Stimulated activated CD4-positive, alpha-beta T cell treated with anti-CD3 and anti-CD28 coated beads, Interleukin-4, amount 100 ng/mL, for 1 hour (primary cell): ENCODE data around the gene MRPL28.
"Not testable (repeated sequence)": the region's sequence is repeated elsewhere in the genome, so short reads cannot be mapped to it uniquely, and the experiment has no call there.

Source experiments
- DNase-seq: peaks from one replicate; pipeline ENCODE4 v3.0.0-alpha.2; 2020

Gene MRPL28

GRCh38 chr16:337437-337836 lies 32.9 kb downstream of the MRPL28 start:
- DNase-seq, result no peak

GRCh38 chr16:336269-336668 lies 34.1 kb downstream of the MRPL28 start:
- DNase-seq, result no peak

- DNase-seq, result not testable (repeated sequence)
Measured at GRCh38 chr16:334861-335632, 35.3 kb downstream of the MRPL28 start.

GRCh38 chr16:334164-334832 lies 36.0 kb downstream of the MRPL28 start:
- DNase-seq, result not testable (repeated sequence)

- no peak for DNase-seq
Measured at GRCh38 chr16:333406-334094, 36.8 kb downstream of the MRPL28 start.

- not testable (repeated sequence) for DNase-seq
Measured at GRCh38 chr16:331181-331814, 39.0 kb downstream of the MRPL28 start.

- no peak for DNase-seq
Measured at GRCh38 chr16:330741-331140, 39.6 kb downstream of the MRPL28 start.

- no peak for DNase-seq
Measured at GRCh38 chr16:325375-326145, 44.8 kb downstream of the MRPL28 start.

GRCh38 chr16:324451-325334 lies 45.6 kb downstream of the MRPL28 start:
- peak; percentile 50 for DNase-seq

- DNase-seq, result no peak
Measured at GRCh38 chr16:324201-324450, 46.2 kb downstream of the MRPL28 start.

- DNase-seq, result no peak
Measured at GRCh38 chr16:322476-323143, 47.7 kb downstream of the MRPL28 start.

- no peak for DNase-seq
Measured at GRCh38 chr16:321532-321931, 48.8 kb downstream of the MRPL28 start.

- DNase-seq, result no peak
Measured at GRCh38 chr16:320206-320605, 50.1 kb downstream of the MRPL28 start.

GRCh38 chr16:318628-319027 lies 51.7 kb downstream of the MRPL28 start:
- DNase-seq, result no peak

GRCh38 chr16:317583-317982 lies 52.8 kb downstream of the MRPL28 start:
- DNase-seq, result no peak
